Measurements from ENCODE around the gene ABCC9. TPM values are rescaled to one million over a fixed set of nuclear protein-coding genes. Genes with fewer than 3 reads are reported as not detected.

Gene ABCC9
- total RNA-seq, 1 experiment from 2014 or later, result 0.03 TPM

GRCh38 chr12:21828779-21829178 lies 112.4 kb downstream of the ABCC9 start:
- DNase-seq (ENCODE audit: low read depth, low spot score) (no peak), ATAC-seq (no peak)
- no peaks in the 10 kb centered on the region for H3K4me1 ChIP-seq (ENCODE audit: control insufficient read depth, insufficient read depth, low read length)
- H3K27ac ChIP-seq (ENCODE audit: low read length), result no peak overlapping the region
- intact Hi-C loops (cut with micrococcal nuclease; ENCODE audit: unreplicated experiment), result no loop called here
- BruUV-seq (replicated peaks), result no TSS peak
- no peaks in the 10 kb centered on the region for H3K27me3 ChIP-seq (ENCODE audit: control insufficient read depth, insufficient read depth, low read length)
- no peak overlapping the region for H3K4me3 ChIP-seq (ENCODE audit: low read depth in 2 of 2, low read length in 2 of 2)
- ChIA-PET CTCF (no interaction called here), POLR2A (no interaction called here)
- H3K9me3 ChIP-seq (ENCODE audit: control insufficient read depth, insufficient read depth, low read depth, low read length), result no peaks in the 10 kb centered on the region
- in situ Hi-C loops (cut with HindIII; ENCODE audit: low pct_unique_long_range_greater_than_20kb, low sequenced_read_pairs), result no loop called here
- no peak for TF ChIP-seq REST (IDR thresholded peaks at IDR 0.05; ENCODE audit: insufficient read depth in 1 of 2, low read depth in 2 of 2, low read length in 1 of 2)
- no peak for TF ChIP-seq TCF7L2 (IDR thresholded peaks at IDR 0.05; ENCODE audit: low read depth, low read length)
- TF ChIP-seq POLR2AphosphoS5 (IDR thresholded peaks at IDR 0.05; ENCODE audit: low read depth, low read length), result no peak
- TF ChIP-seq CTCF (IDR thresholded peaks at IDR 0.05), result no peak
- no peak for TF ChIP-seq SIN3A (IDR thresholded peaks at IDR 0.05; ENCODE audit: borderline replicate concordance, insufficient read depth, low read depth, low read length)
- no peaks in the 10 kb centered on the region for H3K36me3 ChIP-seq (ENCODE audit: control insufficient read depth, insufficient read depth, low read length)

GRCh38 chr12:21828136-21828775 lies 113.0 kb downstream of the ABCC9 start:
- no peak for ATAC-seq
- CTCF ChIA-PET, result no interaction called here
- no peak for TF ChIP-seq TCF7L2 (IDR thresholded peaks at IDR 0.05; ENCODE audit: low read depth, low read length)
- no peaks in the 10 kb centered on the region for H3K4me1 ChIP-seq (ENCODE audit: control insufficient read depth, insufficient read depth, low read length)
- no peak overlapping the region for H3K27ac ChIP-seq (ENCODE audit: low read length)
- no TSS peak for BruUV-seq (replicated peaks)
- in situ Hi-C loops (cut with HindIII; ENCODE audit: low pct_unique_long_range_greater_than_20kb, low sequenced_read_pairs), result no loop called here
- DNase-seq (ENCODE audit: low read depth, low spot score), result no peak
- no peaks in the 10 kb centered on the region for H3K36me3 ChIP-seq (ENCODE audit: control insufficient read depth, insufficient read depth, low read length)
- intact Hi-C loops (cut with micrococcal nuclease; ENCODE audit: unreplicated experiment), result no loop called here
- POLR2A ChIA-PET, result no interaction called here
- no peaks in the 10 kb centered on the region for H3K27me3 ChIP-seq (ENCODE audit: control insufficient read depth, insufficient read depth, low read length)
- no peak overlapping the region for H3K4me3 ChIP-seq (ENCODE audit: low read depth in 2 of 2, low read length in 2 of 2)
- H3K9me3 ChIP-seq (ENCODE audit: control insufficient read depth, insufficient read depth, low read depth, low read length), result no peaks in the 10 kb centered on the region

- TF ChIP-seq SIN3A (IDR thresholded peaks at IDR 0.05; ENCODE audit: borderline replicate concordance, insufficient read depth, low read depth, low read length), result no peak
- no peak for TF ChIP-seq REST (IDR thresholded peaks at IDR 0.05; ENCODE audit: insufficient read depth in 1 of 2, low read depth in 2 of 2, low read length in 1 of 2)
- TF ChIP-seq CTCF (IDR thresholded peaks at IDR 0.05), result no peak
- no peak for TF ChIP-seq POLR2AphosphoS5 (IDR thresholded peaks at IDR 0.05; ENCODE audit: low read depth, low read length)
- TF ChIP-seq TCF7L2 (IDR thresholded peaks at IDR 0.05; ENCODE audit: low read depth, low read length), result no peak
- BruUV-seq (replicated peaks), result no TSS peak
- in situ Hi-C loops (cut with HindIII; ENCODE audit: low pct_unique_long_range_greater_than_20kb, low sequenced_read_pairs), result no loop called here
Observed at GRCh38 chr12:21827083-21827482, 114.1 kb downstream of the ABCC9 start.

More at GRCh38 chr12:21827083-21827482, 114.1 kb downstream of the ABCC9 start:
- intact Hi-C loops (cut with micrococcal nuclease; ENCODE audit: unreplicated experiment), result no loop called here
- Histone ChIP-seq H3K9me3 (ENCODE audit: control insufficient read depth, insufficient read depth, low read depth, low read length) (no peaks in the 10 kb centered on the region), H3K36me3 (ENCODE audit: control insufficient read depth, insufficient read depth, low read length) (no peaks in the 10 kb centered on the region), H3K4me3 (ENCODE audit: low read depth in 2 of 2, low read length in 2 of 2) (no peak overlapping the region), H3K4me1 (ENCODE audit: control insufficient read depth, insufficient read depth, low read length) (no peaks in the 10 kb centered on the region), H3K27me3 (ENCODE audit: control insufficient read depth, insufficient read depth, low read length) (no peaks in the 10 kb centered on the region), H3K27ac (ENCODE audit: low read length) (no peak overlapping the region)
- POLR2A ChIA-PET, result interaction anchor here (0.6 kb wide), 1 partner anchor 86 kb away, joined by 7 read pairs; no protein-coding TSS in a partner anchor
- DNase-seq (ENCODE audit: low read depth, low spot score), result no peak
- no peak for ATAC-seq
- CTCF ChIA-PET, result no interaction called here
